ENCODE measurements around the gene KSR2.

Gene KSR2

GRCh38 chr12:117607778-117608177, 361.0 kb downstream of the KSR2 start:
- Mint-ChIP-seq H3K4me1 (no peaks in the 10 kb centered on the region), H3K9me3 (peaks cover 2% of the 10 kb centered on the region)

GRCh38 chr12:117606945-117607344, 361.8 kb downstream of the KSR2 start:
- Mint-ChIP-seq H3K9me3 (peaks cover 2% of the 10 kb centered on the region), H3K27ac (no peak overlapping the region), H3K4me3 (no peak overlapping the region), H3K36me3 (no peaks in the 10 kb centered on the region), H3K27me3 (no peaks in the 10 kb centered on the region), H3K4me1 (no peaks in the 10 kb centered on the region)
- DNase-seq (ENCODE audit: low spot score in 2 of 2) (no peak), ATAC-seq (ENCODE audit: low read depth) (no peak)

More at GRCh38 chr12:117607778-117608177, 361.0 kb downstream of the KSR2 start:
- H3K27me3 Mint-ChIP-seq: no peaks in the 10 kb centered on the region
- no peaks in the 10 kb centered on the region for H3K36me3 Mint-ChIP-seq
- ATAC-seq (ENCODE audit: low read depth) (no peak), DNase-seq (ENCODE audit: low spot score in 2 of 2) (no peak)
- H3K4me3 Mint-ChIP-seq: no peak overlapping the region
- no peak overlapping the region for H3K27ac Mint-ChIP-seq

- H3K27me3 Mint-ChIP-seq: no peaks in the 10 kb centered on the region
Measured at GRCh38 chr12:117606024-117606423, 362.8 kb downstream of the KSR2 start.

DNA sequence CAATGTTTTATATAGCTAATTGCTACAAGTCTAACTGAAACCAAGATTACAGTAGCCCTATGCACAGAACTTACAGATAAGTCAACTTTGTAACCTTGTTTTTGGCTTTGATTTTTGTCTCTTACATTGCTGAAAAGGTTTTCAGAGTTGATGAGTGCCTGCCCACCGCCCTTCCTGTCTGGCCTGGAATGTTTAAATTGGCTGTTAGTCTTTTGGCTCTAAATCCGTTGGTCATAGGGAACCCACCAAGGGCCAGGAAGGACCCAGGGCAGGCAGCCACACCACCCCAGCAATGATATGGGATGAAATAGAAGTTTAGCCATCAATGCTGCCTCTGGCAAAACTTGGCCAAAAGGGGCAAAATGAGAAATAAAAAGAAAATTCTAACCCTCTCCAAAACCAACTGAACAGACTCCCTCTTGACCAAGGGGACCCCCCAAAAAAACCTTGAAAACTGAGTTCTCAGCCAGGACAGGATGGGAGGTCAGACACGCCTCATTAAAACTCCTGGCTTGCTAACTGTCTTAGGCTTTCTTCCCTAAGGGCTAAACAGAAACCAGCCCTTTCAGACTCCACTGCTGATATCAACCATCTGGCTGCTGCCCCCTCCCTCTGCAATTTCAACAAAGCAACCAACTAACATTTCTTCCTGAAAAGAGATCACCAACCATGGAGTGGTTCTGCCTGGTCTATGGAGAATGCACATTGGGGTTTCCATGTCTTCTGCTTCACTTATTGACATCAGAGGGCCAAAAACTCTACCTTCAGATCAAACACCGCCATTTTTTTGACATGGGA, 365.3 kb downstream of the KSR2 start:
- ATAC-seq (ENCODE audit: low read depth) (no peak), DNase-seq (ENCODE audit: low spot score in 2 of 2) (no peak)
- no peaks in the 10 kb centered on the region for H3K36me3 Mint-ChIP-seq
- H3K4me1 Mint-ChIP-seq: no peaks in the 10 kb centered on the region
- no peak overlapping the region for H3K27ac Mint-ChIP-seq
- no peaks in the 10 kb centered on the region for H3K9me3 Mint-ChIP-seq
- no peak overlapping the region for H3K4me3 Mint-ChIP-seq
- no peaks in the 10 kb centered on the region for H3K27me3 Mint-ChIP-seq

More at GRCh38 chr12:117606024-117606423, 362.8 kb downstream of the KSR2 start:
- H3K4me3 Mint-ChIP-seq: no peak overlapping the region
- H3K4me1 Mint-ChIP-seq: no peaks in the 10 kb centered on the region
- H3K27ac Mint-ChIP-seq: no peak overlapping the region
- ATAC-seq (ENCODE audit: low read depth) (no peak), DNase-seq (ENCODE audit: low spot score in 2 of 2) (no peak)
- H3K9me3 Mint-ChIP-seq: no peaks in the 10 kb centered on the region
- no peaks in the 10 kb centered on the region for H3K36me3 Mint-ChIP-seq

GRCh38 chr12:117599849-117600248, 368.9 kb downstream of the KSR2 start:
- no peak overlapping the region for H3K4me3 Mint-ChIP-seq
- no peaks in the 10 kb centered on the region for H3K27me3 Mint-ChIP-seq
- no peaks in the 10 kb centered on the region for H3K4me1 Mint-ChIP-seq
- no peaks in the 10 kb centered on the region for H3K36me3 Mint-ChIP-seq
- H3K9me3 Mint-ChIP-seq: peaks cover 2% of the 10 kb centered on the region
- no peak overlapping the region for H3K27ac Mint-ChIP-seq
- no peak for ATAC-seq (ENCODE audit: low read depth)
- DNase-seq (ENCODE audit: low spot score in 2 of 2): no peak

- DNase-seq (ENCODE audit: low spot score in 2 of 2): no peak
- H3K27me3 Mint-ChIP-seq: no peaks in the 10 kb centered on the region
- peaks cover 2% of the 10 kb centered on the region for H3K9me3 Mint-ChIP-seq
- no peaks in the 10 kb centered on the region for H3K36me3 Mint-ChIP-seq
- H3K4me3 Mint-ChIP-seq: no peak overlapping the region
- no peak for ATAC-seq (ENCODE audit: low read depth)
- no peaks in the 10 kb centered on the region for H3K4me1 Mint-ChIP-seq
- no peak overlapping the region for H3K27ac Mint-ChIP-seq
Measured at GRCh38 chr12:117596968-117597367, 371.8 kb downstream of the KSR2 start.

DNA sequence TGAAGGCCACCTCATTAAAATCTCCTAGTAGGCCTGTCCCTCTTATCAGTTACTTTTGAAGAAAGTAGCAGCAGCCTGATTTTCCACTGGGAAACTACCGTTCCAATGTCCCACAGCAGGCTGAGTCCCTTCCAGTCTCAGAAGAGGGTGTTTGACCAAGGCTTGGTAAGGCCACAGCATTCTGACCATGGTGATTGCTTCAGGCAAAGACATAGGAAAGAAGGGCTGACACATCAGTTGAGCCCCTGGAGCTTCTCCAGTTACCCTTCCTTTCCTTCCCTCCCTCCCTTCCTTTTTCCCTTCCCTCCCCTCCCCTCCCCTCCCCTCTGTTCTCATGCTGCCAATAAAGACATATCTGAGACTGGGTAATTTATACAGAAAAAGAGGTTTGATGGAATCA, 373.0 kb downstream of the KSR2 start:
- no peak for ATAC-seq (ENCODE audit: low read depth)
- Mint-ChIP-seq H3K4me1 (no peaks in the 10 kb centered on the region), H3K27me3 (no peaks in the 10 kb centered on the region), H3K27ac (no peak overlapping the region), H3K4me3 (no peak overlapping the region), H3K36me3 (no peaks in the 10 kb centered on the region), H3K9me3 (peaks cover 2% of the 10 kb centered on the region)
- DNase-seq (ENCODE audit: low spot score in 2 of 2): no peak

DNA sequence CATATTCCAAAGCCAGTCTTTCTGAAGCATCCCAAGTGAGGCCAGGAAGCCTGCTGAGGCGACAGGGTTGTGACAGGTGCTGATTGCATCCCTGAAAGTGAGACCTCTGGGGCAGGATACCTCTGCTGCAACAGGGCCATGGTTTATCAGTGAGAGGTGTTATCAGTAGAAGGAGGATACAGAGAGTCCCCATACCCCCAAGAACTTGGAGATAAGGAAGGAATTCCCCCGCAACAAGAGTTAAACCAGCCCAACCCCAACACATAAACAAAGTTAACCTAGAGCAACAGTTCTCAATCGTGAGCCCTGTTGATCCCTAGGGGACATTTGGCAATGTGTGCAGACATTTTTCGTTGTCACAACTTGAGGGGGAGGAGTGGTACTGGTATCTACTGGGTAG, 374.3 kb downstream of the KSR2 start:
- H3K9me3 Mint-ChIP-seq: peaks cover 8% of the 10 kb centered on the region
- H3K4me3 Mint-ChIP-seq: no peak overlapping the region
- DNase-seq (ENCODE audit: low spot score in 2 of 2) (no peak), ATAC-seq (ENCODE audit: low read depth) (no peak)
- no peaks in the 10 kb centered on the region for H3K27me3 Mint-ChIP-seq
- no peaks in the 10 kb centered on the region for H3K36me3 Mint-ChIP-seq
- H3K4me1 Mint-ChIP-seq: no peaks in the 10 kb centered on the region
- no peak overlapping the region for H3K27ac Mint-ChIP-seq

DNA sequence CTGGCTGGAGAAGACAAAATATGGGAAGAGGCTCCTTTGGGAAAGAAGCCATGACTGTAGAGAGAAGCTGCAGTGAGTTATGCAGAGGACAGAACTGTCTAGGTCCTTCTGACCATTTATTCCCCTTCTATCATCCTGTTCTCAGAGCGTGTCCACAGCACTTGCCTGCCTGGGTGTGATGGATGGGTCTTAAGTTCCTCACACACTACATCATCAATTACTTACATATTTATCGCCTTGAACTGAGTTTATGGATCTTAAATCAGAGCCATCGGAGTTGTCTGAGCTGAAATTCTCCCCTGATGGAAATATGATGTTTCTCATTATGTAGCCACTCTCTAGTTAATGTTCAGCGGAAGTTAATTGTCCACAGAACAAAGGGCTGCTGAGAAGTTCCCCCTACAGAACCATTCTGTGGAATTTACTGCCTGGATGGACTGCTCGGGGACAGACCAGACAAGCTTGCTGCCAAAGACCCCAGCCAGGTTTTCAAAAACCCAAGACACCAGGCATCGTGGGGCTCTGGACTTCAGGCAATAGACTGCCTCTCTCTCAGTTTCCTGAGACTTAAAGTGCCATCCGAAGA, 374.9 kb downstream of the KSR2 start:
- no peak for DNase-seq (ENCODE audit: low spot score in 2 of 2)
- ATAC-seq (ENCODE audit: low read depth): no peak
- H3K36me3 Mint-ChIP-seq: no peaks in the 10 kb centered on the region
- H3K4me1 Mint-ChIP-seq: no peaks in the 10 kb centered on the region
- H3K4me3 Mint-ChIP-seq: no peak overlapping the region
- peaks cover 8% of the 10 kb centered on the region for H3K9me3 Mint-ChIP-seq
- H3K27me3 Mint-ChIP-seq: no peaks in the 10 kb centered on the region
- no peak overlapping the region for H3K27ac Mint-ChIP-seq

DNA sequence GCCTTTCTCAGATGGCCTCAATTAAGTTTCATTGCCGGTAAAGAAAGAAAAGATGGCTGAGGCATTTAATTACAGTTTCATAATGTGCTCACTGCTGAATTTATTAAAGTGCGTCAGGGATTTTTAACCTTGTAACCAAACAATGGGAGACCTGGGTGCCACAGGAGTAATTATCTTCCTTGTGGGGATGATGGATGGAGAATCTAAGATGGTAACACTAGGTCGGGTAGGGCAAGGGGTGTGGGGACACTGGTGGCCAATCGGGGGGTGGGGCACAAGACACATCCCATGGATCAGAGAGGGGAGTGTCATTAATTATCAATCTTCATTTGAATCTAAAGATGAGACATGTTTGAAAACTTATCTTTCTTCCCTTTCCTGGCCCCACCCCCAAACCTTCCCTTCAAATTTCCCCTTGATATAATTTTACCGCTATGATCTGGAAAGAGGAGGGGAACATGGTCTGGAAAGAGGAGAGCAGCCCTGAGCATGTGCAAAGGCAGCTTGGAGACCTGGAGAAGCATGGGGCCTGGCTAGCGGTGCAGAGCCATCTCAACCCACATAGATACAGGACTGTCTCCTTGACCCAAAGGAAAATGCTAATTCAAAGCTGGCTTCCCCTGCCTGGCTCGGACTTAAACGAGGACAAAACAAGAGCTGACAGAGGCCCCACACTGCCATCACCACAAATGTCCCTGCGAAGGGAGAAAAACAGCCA, 376.0 kb downstream of the KSR2 start:
- DNase-seq (ENCODE audit: low spot score in 2 of 2) (no peak), ATAC-seq (ENCODE audit: low read depth) (no peak)
- H3K27me3 Mint-ChIP-seq: no peaks in the 10 kb centered on the region
- no peak overlapping the region for H3K27ac Mint-ChIP-seq
- H3K36me3 Mint-ChIP-seq: no peaks in the 10 kb centered on the region
- peaks cover 8% of the 10 kb centered on the region for H3K9me3 Mint-ChIP-seq
- no peaks in the 10 kb centered on the region for H3K4me1 Mint-ChIP-seq
- H3K4me3 Mint-ChIP-seq: no peak overlapping the region

- no peak for ATAC-seq (ENCODE audit: low read depth)
- Mint-ChIP-seq H3K27me3 (peaks cover 4% of the 10 kb centered on the region), H3K9me3 (peaks cover 6% of the 10 kb centered on the region), H3K4me3 (no peak overlapping the region), H3K27ac (no peak overlapping the region), H3K4me1 (peaks cover 3% of the 10 kb centered on the region), H3K36me3 (no peaks in the 10 kb centered on the region)
- no peak for DNase-seq (ENCODE audit: low spot score in 2 of 2)
Measured at GRCh38 chr12:117590999-117591398, 377.8 kb downstream of the KSR2 start.

DNA sequence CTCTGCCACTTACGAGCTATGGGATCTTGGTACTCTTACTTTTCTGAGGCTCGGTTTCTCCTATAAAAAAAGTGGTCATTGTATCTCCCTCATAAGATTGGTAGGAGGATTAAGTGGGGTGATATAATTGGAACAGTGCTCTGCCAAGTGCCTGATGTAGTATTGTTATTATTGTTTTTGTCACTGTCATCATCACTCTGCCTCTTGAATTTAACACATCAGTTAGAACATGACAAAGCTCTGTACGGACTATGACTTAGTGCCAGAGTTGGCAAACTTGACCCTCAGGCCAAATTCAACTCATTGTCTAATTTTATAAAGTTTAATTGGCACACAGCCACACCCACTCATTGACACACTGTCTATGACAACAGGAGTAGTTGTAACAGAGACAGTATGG, 378.4 kb downstream of the KSR2 start:
- H3K4me3 Mint-ChIP-seq: no peak overlapping the region
- peaks cover 5% of the 10 kb centered on the region for H3K27me3 Mint-ChIP-seq
- DNase-seq (ENCODE audit: low spot score in 2 of 2) (no peak), ATAC-seq (ENCODE audit: low read depth) (no peak)
- peaks cover 3% of the 10 kb centered on the region for H3K4me1 Mint-ChIP-seq
- H3K36me3 Mint-ChIP-seq: no peaks in the 10 kb centered on the region
- peaks cover 6% of the 10 kb centered on the region for H3K9me3 Mint-ChIP-seq
- no peak overlapping the region for H3K27ac Mint-ChIP-seq

GRCh38 chr12:117589021-117589420, 379.8 kb downstream of the KSR2 start:
- no peaks in the 10 kb centered on the region for H3K36me3 Mint-ChIP-seq
- DNase-seq (ENCODE audit: low spot score in 2 of 2) (no peak), ATAC-seq (ENCODE audit: low read depth) (no peak)
- no peak overlapping the region for H3K27ac Mint-ChIP-seq
- H3K4me3 Mint-ChIP-seq: no peak overlapping the region
- peaks cover 3% of the 10 kb centered on the region for H3K4me1 Mint-ChIP-seq
- peaks cover 6% of the 10 kb centered on the region for H3K9me3 Mint-ChIP-seq
- peaks cover 6% of the 10 kb centered on the region for H3K27me3 Mint-ChIP-seq

DNA sequence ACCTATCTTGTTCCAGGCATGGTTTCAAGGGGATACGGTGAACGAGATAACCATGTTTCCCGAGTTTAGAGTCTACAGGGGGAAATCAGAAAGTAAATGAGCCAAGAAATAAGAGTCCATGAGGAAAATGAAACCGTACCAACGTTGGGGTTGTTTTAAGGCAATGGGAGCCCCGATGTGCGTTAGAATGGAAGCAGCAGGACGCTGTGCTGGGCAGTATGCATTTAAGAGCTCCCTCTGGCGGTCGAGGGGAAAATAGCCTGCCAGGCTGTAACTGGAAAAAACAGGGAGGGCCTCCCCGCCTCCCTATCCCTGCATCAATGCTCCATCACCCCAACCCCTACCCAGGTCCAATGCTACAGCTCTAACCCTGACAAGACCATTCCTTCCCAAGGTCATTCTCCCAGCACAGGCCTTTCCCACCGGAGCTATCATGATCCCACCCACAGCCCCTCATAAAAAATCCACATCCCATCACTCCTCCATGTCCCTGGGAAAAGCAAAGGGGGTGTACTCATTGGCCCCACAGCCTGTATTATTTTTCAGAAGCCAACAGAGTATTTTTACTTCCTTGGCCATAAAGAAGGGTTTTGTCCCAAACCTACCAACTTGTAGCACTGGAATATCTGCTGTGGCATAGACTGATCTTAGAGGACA, 381.0 kb downstream of the KSR2 start:
- Mint-ChIP-seq H3K36me3 (no peaks in the 10 kb centered on the region), H3K27me3 (peaks cover 12% of the 10 kb centered on the region), H3K4me3 (no peak overlapping the region), H3K4me1 (peaks cover 3% of the 10 kb centered on the region), H3K27ac (no peak overlapping the region), H3K9me3 (peaks cover 8% of the 10 kb centered on the region)
- ATAC-seq (ENCODE audit: low read depth) (no peak), DNase-seq (ENCODE audit: low spot score in 2 of 2) (peak in 1 of 2 donors; percentile 21)

All from memory B cell (primary cell).